AG04450 (cell line): Measurements from ENCODE around the gene POLE. TPM values are rescaled to one million over a fixed set of nuclear protein-coding genes. Genes with fewer than 3 reads are reported as not detected.

Source experiments
- CTCF ChIA-PET: fragments of 300-600, 350-600 bp; formaldehyde crosslinking; extraction: SDS; loops from one replicate; lab custom pipeline; 2022; ENCODE audit warnings: antibody characterized with exemption, inconsistent platforms; lab: Charles Lee
- POLR2A ChIA-PET: fragments of 350-600 bp; formaldehyde crosslinking; extraction: SDS; loops from one replicate; lab custom pipeline; 2021; ENCODE audit warnings: antibody characterized with exemption, inconsistent platforms; lab: Yijun Ruan, JAX
- DNase-seq: peaks from one replicate; pipeline ENCODE4 v3.0.0-alpha.2; 2011; ENCODE audit warnings: low read depth, low spot score
- H3K27ac ChIP-seq: one replicate; pipeline ENCODE4 v1.5.1; 2012; ENCODE audit warnings: low read depth, low read length, control low read depth
- H3K27me3 ChIP-seq: one replicate; pipeline ENCODE4 v1.6.0; 2012; ENCODE audit warnings: low read length; ENCODE audit not compliant: control insufficient read depth, insufficient read depth
- H3K4me3 ChIP-seq: 2 replicates; pipeline ENCODE4 v1.5.1; 2011; ENCODE audit warnings: mild to moderate bottlenecking, low read depth, low read length, control low read depth
- H3K9me3 ChIP-seq: 2 replicates; pipeline ENCODE4 v1.5.1; 2012; ENCODE audit warnings: low read length; ENCODE audit not compliant: control insufficient read depth, insufficient read depth
- polyA plus RNA-seq: library from polyadenylated mRNA; depleted of rRNA; stranded (reverse); fragments of >200 nt; gene quantifications from 2 replicates; pipeline ENCODE4 v1.2.3, GENCODE V29; 2011
- TF ChIP-seq, protein P1 (sequence below): IDR thresholded peaks from 2 replicates; pipeline ENCODE4 v1.5.1; 2011; ENCODE audit warnings: low read depth, low read length, control low read depth, inconsistent platforms

Gene POLE
- polyA plus RNA-seq, 1 experiment: 4.1 TPM

DNA sequence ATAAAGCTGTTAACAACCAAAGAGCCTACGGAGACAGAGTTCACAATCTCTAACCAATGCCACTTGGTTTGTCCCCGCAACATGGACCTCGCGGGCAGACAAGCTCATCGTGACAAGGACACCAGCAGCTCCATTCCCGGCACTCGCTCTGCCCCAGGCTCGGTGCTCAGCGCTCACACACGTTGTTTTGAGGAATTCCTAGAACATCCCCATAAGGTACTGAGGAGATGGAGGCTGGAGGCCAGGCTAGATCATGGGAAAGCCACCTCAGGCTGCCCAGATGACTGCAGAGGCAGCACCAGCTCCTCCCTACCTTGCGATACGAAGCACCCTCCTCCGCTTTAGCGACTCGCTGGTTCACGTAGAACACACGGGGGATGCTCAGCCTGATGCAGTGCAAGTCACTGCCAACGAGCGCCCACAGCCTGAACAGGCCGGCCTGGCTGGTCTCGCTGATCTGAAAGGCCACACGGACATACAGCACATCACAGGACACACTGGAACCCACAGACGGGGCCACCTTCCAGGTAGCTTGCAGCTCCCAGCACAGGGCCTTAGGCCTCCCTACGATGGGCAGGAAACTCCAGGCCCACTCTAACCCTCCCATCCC lies 38.4 kb downstream of the POLE start:
- Histone ChIP-seq H3K4me3 (no peak overlapping the region), H3K27me3 (no peaks in the 10 kb centered on the region), H3K9me3 (no peaks in the 10 kb centered on the region; the same call in 1 of the 2 replicates), H3K27ac (no peak overlapping the region)
- no peak for DNase-seq
- ChIA-PET POLR2A (no interaction called here), CTCF (interaction anchor here (1.2 kb wide), 1 partner anchor 10 kb away, joined by 4 read pairs; no protein-coding TSS in a partner anchor)
- TF ChIP-seq, protein P1, sequence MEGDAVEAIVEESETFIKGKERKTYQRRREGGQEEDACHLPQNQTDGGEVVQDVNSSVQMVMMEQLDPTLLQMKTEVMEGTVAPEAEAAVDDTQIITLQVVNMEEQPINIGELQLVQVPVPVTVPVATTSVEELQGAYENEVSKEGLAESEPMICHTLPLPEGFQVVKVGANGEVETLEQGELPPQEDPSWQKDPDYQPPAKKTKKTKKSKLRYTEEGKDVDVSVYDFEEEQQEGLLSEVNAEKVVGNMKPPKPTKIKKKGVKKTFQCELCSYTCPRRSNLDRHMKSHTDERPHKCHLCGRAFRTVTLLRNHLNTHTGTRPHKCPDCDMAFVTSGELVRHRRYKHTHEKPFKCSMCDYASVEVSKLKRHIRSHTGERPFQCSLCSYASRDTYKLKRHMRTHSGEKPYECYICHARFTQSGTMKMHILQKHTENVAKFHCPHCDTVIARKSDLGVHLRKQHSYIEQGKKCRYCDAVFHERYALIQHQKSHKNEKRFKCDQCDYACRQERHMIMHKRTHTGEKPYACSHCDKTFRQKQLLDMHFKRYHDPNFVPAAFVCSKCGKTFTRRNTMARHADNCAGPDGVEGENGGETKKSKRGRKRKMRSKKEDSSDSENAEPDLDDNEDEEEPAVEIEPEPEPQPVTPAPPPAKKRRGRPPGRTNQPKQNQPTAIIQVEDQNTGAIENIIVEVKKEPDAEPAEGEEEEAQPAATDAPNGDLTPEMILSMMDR: no peak

DNA sequence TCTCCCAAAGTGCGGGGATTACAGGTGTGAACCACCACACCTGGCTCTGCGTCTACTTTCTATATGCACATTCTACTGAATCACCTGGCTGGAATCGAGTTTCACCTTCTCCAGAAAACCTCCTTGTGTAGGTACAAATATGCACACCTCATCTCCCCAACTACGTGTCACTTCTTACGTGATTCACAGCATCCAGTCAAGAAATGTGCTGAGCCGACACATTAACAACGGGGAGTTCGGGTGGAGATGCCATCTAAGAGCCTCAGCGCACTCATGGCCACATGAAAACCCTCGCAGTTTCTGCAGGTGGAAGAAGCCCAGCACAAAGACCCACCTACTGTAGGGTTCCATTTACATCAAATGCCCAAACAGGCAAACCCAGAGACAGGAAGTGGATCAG lies 39.3 kb downstream of the POLE start:
- H3K9me3 ChIP-seq: no peaks in the 10 kb centered on the region; the same call in 1 of the 2 replicates
- no peak overlapping the region for H3K4me3 ChIP-seq
- no peaks in the 10 kb centered on the region for H3K27me3 ChIP-seq
- ChIA-PET CTCF (no interaction called here), POLR2A (no interaction called here)
- DNase-seq: no peak
- no peak overlapping the region for H3K27ac ChIP-seq
- TF ChIP-seq, protein P1: no peak

DNA sequence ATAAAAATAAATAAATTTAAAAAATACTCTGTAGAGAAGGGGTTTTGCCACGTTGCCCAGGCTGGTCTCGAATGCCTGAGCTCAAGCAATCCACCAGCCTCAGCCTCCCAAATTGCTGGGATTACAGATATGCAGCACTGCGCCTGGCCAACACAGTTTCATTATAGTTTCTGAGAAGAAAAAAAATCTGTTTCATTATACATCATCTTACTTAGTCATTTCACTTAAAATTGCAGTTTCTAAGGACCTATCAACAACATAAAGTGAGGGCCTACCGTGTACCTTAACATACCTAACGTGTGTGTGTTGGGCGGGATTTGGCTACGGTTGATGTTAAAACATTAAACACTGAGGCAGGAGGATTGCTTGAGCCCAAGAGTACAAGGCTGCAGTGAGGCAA lies 40.3 kb downstream of the POLE start:
- POLR2A ChIA-PET: no interaction called here
- H3K27ac ChIP-seq: no peak overlapping the region
- no peaks in the 10 kb centered on the region for H3K27me3 ChIP-seq
- DNase-seq: no peak
- TF ChIP-seq, protein P1: no peak
- H3K9me3 ChIP-seq: no peaks in the 10 kb centered on the region; the same call in 1 of the 2 replicates
- CTCF ChIA-PET: no interaction called here
- no peak overlapping the region for H3K4me3 ChIP-seq

DNA sequence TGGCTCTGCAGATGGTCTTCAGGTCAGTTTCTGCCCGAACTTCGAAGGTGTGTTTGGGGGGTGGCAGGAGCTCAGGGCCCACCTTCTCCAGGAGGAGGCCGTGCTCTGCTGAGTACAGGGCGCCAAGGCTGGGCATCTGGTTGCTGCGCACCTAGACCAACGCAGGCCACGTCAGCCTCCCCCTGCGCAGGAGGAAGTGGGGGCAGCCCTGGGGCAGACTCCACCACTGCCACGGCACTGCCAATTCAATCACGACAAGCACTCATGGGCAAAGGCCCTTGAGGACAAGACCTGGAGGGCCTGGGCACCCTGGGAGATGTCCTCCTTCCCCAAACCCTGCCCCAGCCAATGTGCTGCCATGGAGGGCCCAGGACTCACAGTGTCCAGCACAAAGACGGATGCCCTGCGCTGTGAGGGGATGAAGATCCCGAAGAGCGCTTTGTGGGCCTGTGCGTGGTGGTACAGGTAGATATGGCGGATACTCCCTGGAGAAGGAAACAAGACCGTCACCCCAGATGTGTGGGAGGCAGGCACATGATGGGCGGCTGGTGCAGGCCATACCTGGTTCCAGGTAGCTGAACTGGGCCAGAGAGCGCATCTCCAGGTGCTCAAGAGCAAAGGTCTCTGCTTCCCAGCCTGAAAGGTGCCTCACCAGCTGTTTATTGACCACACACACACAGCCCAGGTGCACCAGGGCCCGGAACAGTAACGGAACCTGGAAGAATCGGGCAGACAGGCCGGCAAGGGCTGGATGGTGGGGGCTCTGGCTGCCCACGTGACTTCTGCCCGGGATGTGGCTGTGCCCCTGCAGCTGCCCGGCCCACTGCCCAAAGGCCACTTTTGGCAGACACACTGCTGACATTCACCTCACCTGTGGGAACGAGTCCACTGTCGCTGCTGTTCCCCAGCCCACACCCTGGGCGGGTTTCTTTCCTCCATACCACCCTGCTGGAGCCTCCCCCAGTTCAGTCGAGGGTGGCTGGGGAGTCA lies 44.0 kb downstream of the POLE start:
- Histone ChIP-seq H3K9me3 (no peaks in the 10 kb centered on the region), H3K4me3 (no peak overlapping the region), H3K27me3 (no peaks in the 10 kb centered on the region), H3K27ac (no peak overlapping the region)
- DNase-seq: no peak
- ChIA-PET POLR2A (interaction anchor here (0.6 kb wide), 1 partner anchor 13 kb away, joined by 14 read pairs; no protein-coding TSS in a partner anchor), CTCF (no interaction called here)
- TF ChIP-seq, protein P1: no peak
